ENCODE results near the gene ARHGEF12.

Gene ARHGEF12

GRCh38 chr11:120446802-120447201, 110.6 kb downstream of the ARHGEF12 start:
- TF ChIP-seq CTCF (IDR thresholded peaks at IDR 0.05; ENCODE audit: low read depth, low read length, missing control alignments) = no peak
- no peak overlapping the region for H3K4me3 ChIP-seq (ENCODE audit: low read depth, low read length)
- no peak for DNase-seq (ENCODE audit: low read depth)

- H3K4me3 ChIP-seq (ENCODE audit: low read depth, low read length) = no peak overlapping the region
- no peak for TF ChIP-seq CTCF (IDR thresholded peaks at IDR 0.05; ENCODE audit: low read depth, low read length, missing control alignments)
- no peak for DNase-seq (ENCODE audit: low read depth)
Measured at GRCh38 chr11:120448240-120448639, 112.0 kb downstream of the ARHGEF12 start.

GRCh38 chr11:120455487-120455886, 119.3 kb downstream of the ARHGEF12 start:
- no peak for TF ChIP-seq CTCF (IDR thresholded peaks at IDR 0.05; ENCODE audit: low read depth, low read length, missing control alignments)
- H3K4me3 ChIP-seq (ENCODE audit: low read depth, low read length) = no peak overlapping the region
- DNase-seq (ENCODE audit: low read depth) = no peak

- no peak for TF ChIP-seq CTCF (IDR thresholded peaks at IDR 0.05; ENCODE audit: low read depth, low read length, missing control alignments)
- H3K4me3 ChIP-seq (ENCODE audit: low read depth, low read length) = no peak overlapping the region
- no peak for DNase-seq (ENCODE audit: low read depth)
Measured at GRCh38 chr11:120457996-120458395, 121.8 kb downstream of the ARHGEF12 start.

GRCh38 chr11:120462825-120463224, 126.6 kb downstream of the ARHGEF12 start:
- DNase-seq (ENCODE audit: low read depth) = no peak
- H3K4me3 ChIP-seq (ENCODE audit: low read depth, low read length) = no peak overlapping the region
- TF ChIP-seq CTCF (IDR thresholded peaks at IDR 0.05; ENCODE audit: low read depth, low read length, missing control alignments) = no peak

- no peak overlapping the region for H3K4me3 ChIP-seq (ENCODE audit: low read depth, low read length)
- TF ChIP-seq CTCF (IDR thresholded peaks at IDR 0.05; ENCODE audit: low read depth, low read length, missing control alignments) = no peak
- DNase-seq (ENCODE audit: low read depth) = no peak
Measured at GRCh38 chr11:120465921-120466534, 129.8 kb downstream of the ARHGEF12 start.

- DNase-seq (ENCODE audit: low read depth) = no peak
- no peak overlapping the region for H3K4me3 ChIP-seq (ENCODE audit: low read depth, low read length)
- TF ChIP-seq CTCF (IDR thresholded peaks at IDR 0.05; ENCODE audit: low read depth, low read length, missing control alignments) = no peak
Measured at GRCh38 chr11:120467627-120468026, 131.4 kb downstream of the ARHGEF12 start.
